B cell (primary cell): ENCODE data around the gene DLG2.

ENCODE experiments used
- EZH2 ChIP-seq: IDR thresholded peaks from 2 replicates; pipeline ENCODE4 v1.6.1; 2012; ENCODE audit warnings: borderline replicate concordance, low read depth, mild to moderate bottlenecking, moderate library complexity, low read length; ENCODE audit not compliant: insufficient read depth, poor library complexity, severe bottlenecking
- TF ChIP-seq, protein P1 (sequence below): fragments of 200-600 bp; IDR thresholded peaks from one replicate; pipeline ENCODE4 v1.8.0; 2022; ENCODE audit warnings: antibody characterized with exemption, mild to moderate bottlenecking

DNA sequence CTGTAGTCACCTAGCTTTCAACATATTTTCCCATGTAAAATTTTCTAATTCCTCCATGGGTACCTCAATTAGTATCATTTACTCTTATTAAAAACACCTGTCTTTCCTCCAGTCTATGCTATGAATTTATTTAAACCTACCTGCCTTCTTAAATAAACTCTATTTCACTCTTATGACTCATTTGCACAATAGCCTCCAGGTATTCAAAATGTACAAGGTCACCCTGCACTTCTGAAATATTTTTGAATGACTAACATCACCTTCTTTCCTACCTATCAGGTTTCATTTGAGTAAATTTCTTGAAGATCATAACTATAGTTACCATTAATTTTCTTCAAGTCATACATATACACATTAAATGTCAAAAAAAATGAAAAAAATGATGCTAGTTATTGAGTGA lies 939.7 kb downstream of the DLG2 start:
- TF ChIP-seq, protein P1, sequence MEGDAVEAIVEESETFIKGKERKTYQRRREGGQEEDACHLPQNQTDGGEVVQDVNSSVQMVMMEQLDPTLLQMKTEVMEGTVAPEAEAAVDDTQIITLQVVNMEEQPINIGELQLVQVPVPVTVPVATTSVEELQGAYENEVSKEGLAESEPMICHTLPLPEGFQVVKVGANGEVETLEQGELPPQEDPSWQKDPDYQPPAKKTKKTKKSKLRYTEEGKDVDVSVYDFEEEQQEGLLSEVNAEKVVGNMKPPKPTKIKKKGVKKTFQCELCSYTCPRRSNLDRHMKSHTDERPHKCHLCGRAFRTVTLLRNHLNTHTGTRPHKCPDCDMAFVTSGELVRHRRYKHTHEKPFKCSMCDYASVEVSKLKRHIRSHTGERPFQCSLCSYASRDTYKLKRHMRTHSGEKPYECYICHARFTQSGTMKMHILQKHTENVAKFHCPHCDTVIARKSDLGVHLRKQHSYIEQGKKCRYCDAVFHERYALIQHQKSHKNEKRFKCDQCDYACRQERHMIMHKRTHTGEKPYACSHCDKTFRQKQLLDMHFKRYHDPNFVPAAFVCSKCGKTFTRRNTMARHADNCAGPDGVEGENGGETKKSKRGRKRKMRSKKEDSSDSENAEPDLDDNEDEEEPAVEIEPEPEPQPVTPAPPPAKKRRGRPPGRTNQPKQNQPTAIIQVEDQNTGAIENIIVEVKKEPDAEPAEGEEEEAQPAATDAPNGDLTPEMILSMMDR, result no peak
- no peak for TF ChIP-seq EZH2
